GM23248 (cell line): ENCODE data around the gene OGFOD1. TPM values are rescaled to one million over a fixed set of nuclear protein-coding genes. Genes with fewer than 3 reads are reported as not detected.

Experiments used
- DNase-seq: peaks from one replicate; pipeline ENCODE4 v3.0.0-alpha.2; 2015
- H2AFZ ChIP-seq: fragments of 200-600 bp; sonication (generic); 2 replicates; pipeline ENCODE4 v1.6.1; 2016; ENCODE audit warnings: antibody characterized with exemption
- H3F3A ChIP-seq: fragments of 200-600 bp; sonication (generic); 2 replicates; pipeline ENCODE4 v1.6.1; 2016; ENCODE audit warnings: mild to moderate bottlenecking, antibody characterized with exemption, mixed run types; ENCODE audit not compliant: insufficient read depth
- H3K27ac ChIP-seq: fragments of 200-600 bp; sonication (generic); 2 replicates; pipeline ENCODE4 v1.5.1; 2016; ENCODE audit warnings: mild to moderate bottlenecking
- H3K27me3 ChIP-seq: fragments of 200-600 bp; sonication (generic); replicated peaks from 2 replicates; pipeline ENCODE4 v1.6.1; 2016; ENCODE audit warnings: mild to moderate bottlenecking; ENCODE audit not compliant: insufficient read depth
- H3K36me3 ChIP-seq: fragments of 200-600 bp; sonication (generic); 2 replicates; pipeline ENCODE4 v1.6.1; 2016; ENCODE audit warnings: low read depth, mild to moderate bottlenecking
- H3K4me1 ChIP-seq: fragments of 200-600 bp; sonication (generic); 2 replicates; pipeline ENCODE4 v1.6.1; 2016; ENCODE audit warnings: mild to moderate bottlenecking; ENCODE audit not compliant: insufficient read depth
- H3K4me2 ChIP-seq: fragments of 200-600 bp; sonication (generic); one replicate; pipeline ENCODE4 v1.6.1; 2016; ENCODE audit warnings: mild to moderate bottlenecking; ENCODE audit not compliant: unreplicated experiment
- H3K4me3 ChIP-seq: fragments of 200-600 bp; sonication (generic); 2 replicates; pipeline ENCODE4 v1.5.1; 2016; ENCODE audit warnings: mild to moderate bottlenecking
- H3K79me2 ChIP-seq: fragments of 200-600 bp; sonication (generic); 2 replicates; pipeline ENCODE4 v1.6.1; 2016; ENCODE audit warnings: mild to moderate bottlenecking; ENCODE audit not compliant: insufficient read depth
- H3K9ac ChIP-seq: fragments of 200-600 bp; sonication (generic); 2 replicates; pipeline ENCODE4 v1.6.1; 2016; ENCODE audit warnings: mild to moderate bottlenecking
- H3K9me2 ChIP-seq: fragments of 200-600 bp; sonication (generic); 2 replicates; pipeline ENCODE4 v1.6.1; 2016; ENCODE audit warnings: mixed run types, mild to moderate bottlenecking, moderate library complexity; ENCODE audit not compliant: insufficient read depth
- H3K9me3 ChIP-seq: fragments of 200-600 bp; sonication (generic); one replicate; pipeline ENCODE4 v1.6.1; 2017; ENCODE audit warnings: low read depth
- H4K20me1 ChIP-seq: fragments of 200-600 bp; sonication (generic); 2 replicates; pipeline ENCODE4 v1.6.0; 2016; ENCODE audit not compliant: insufficient read depth
- EZH2 ChIP-seq: fragments of 200-600 bp; sonication (generic); IDR thresholded peaks from 2 replicates; pipeline ENCODE4 v1.6.1; 2018; ENCODE audit warnings: antibody characterized with exemption, mild to moderate bottlenecking; ENCODE audit not compliant: insufficient read depth, poor library complexity, severe bottlenecking
- EZH2phosphoT487 ChIP-seq: fragments of 200-600 bp; sonication (generic); IDR thresholded peaks from 2 replicates; pipeline ENCODE4 v1.6.1; 2018; ENCODE audit warnings: antibody characterized with exemption, moderate library complexity, mild to moderate bottlenecking, low read depth; ENCODE audit not compliant: insufficient read depth
- WGBS, 2 experiments: methylation state at CpG; one replicate each; pipeline ENCODE4 v1.1.6; 2015 to 2017; ENCODE audit warnings: low lambda C conversion rate in 2 of 2, low coverage in 1 of 2; ENCODE audit errors: missing lambda C conversion rate in 2 of 2; 5-methylcytosine and 5-hydroxymethylcytosine counted together
- in situ Hi-C: fragments of 300-500 bp; cut with MboI; formaldehyde crosslinking; loops from 2 replicates; pipeline ENCODE4 v1.15.0; 2020
- polyA plus RNA-seq: library from polyadenylated mRNA; unstranded; fragments of >200 nt; fragmentation: Nextera tagmentation; extraction: Ambion mirVana; gene quantifications from 2 replicates; pipeline ENCODE4 v1.2.1, GENCODE V29; 2016
- total RNA-seq: library from RNA; depleted of rRNA; stranded (reverse); fragments of >200 nt; shearing (Covaris generic); gene quantifications from 2 replicates; pipeline ENCODE4 v1.2.3, GENCODE V29; 2014; rRNA removed

OGFOD1 gene
- total and polyA plus RNA-seq, 2 experiments from 2014 or later: 59.1 to 101 TPM

DNA sequence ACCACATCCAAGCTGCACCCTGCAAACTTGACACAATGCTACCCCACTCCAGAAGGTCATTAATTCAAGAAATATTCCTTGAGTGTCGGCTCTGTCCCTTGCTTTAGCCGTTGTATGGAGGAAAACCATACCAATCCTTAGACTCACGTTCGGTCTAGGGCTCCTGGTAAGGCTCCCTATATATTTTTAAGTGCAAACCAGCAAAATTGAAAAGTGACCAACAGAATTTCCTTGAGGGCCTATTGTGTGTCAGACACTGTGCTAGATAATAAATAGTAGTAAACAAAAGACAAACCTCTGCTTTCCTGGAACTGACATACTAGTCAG, 68.9 kb downstream of the OGFOD1 start:
- DNase-seq: no peak
- H4K20me1 ChIP-seq: no peaks in the 10 kb centered on the region
- peak overlapping the region; percentile 85 for H3K4me3 ChIP-seq
- WGBS, 2 experiments: 19 to 26% methylated on average over 4 of the region's 4 CpGs
- TF ChIP-seq EZH2: no peak
- TF ChIP-seq EZH2phosphoT487: no peak
- H3K4me2 ChIP-seq: peak overlapping the region; percentile 87
- H3F3A ChIP-seq: no peaks in the 10 kb centered on the region
- peak overlapping the region; percentile 80 for H3K9ac ChIP-seq
- in situ Hi-C loops: no loop called here
- peak overlapping the region; percentile 94 for H2AFZ ChIP-seq
- H3K79me2 ChIP-seq: peaks cover 45% of the 10 kb centered on the region
- H3K4me1 ChIP-seq: peaks cover 24% of the 10 kb centered on the region
- peak overlapping the region; percentile 40 for H3K27ac ChIP-seq
- H3K9me3 ChIP-seq: no peaks in the 10 kb centered on the region
- H3K9me2 ChIP-seq: no peaks in the 10 kb centered on the region
- H3K27me3 ChIP-seq: no peaks in the 10 kb centered on the region
- no peaks in the 10 kb centered on the region for H3K36me3 ChIP-seq

DNA sequence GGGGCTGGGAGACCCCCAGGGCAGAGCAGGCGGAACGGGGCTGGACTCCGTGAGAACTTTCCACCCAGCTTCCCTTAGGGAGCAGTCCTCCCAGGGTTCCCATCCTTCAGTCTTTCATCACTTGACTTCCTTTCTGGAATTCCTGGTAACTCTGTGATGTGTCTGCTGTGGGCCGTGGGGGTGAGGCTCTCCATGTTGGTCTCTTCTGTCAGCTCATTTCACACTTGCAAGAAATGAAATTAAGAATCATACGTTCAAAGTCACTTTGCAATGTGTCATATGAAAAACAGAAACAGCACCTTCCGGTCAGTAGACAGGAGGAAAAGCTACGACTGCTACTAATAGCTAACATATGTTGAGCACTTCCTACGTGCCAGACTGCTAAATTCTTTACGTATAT, 73.9 kb downstream of the OGFOD1 start:
- H4K20me1 ChIP-seq: no peaks in the 10 kb centered on the region
- H3K27me3 ChIP-seq: no peaks in the 10 kb centered on the region
- peak overlapping the region; percentile 66 for H3K27ac ChIP-seq
- H3F3A ChIP-seq: no peaks in the 10 kb centered on the region
- H3K36me3 ChIP-seq: no peaks in the 10 kb centered on the region
- H3K4me1 ChIP-seq: peaks cover 15% of the 10 kb centered on the region
- 26 to 27% methylated on average over 9 of the region's 9 CpGs for WGBS, 2 experiments
- peak overlapping the region; percentile 63 for H3K4me2 ChIP-seq
- H3K9me2 ChIP-seq: no peaks in the 10 kb centered on the region
- TF ChIP-seq EZH2: no peak
- no peak for TF ChIP-seq EZH2phosphoT487
- H3K9ac ChIP-seq: peak overlapping the region; percentile 16; the same call in 1 of the 2 replicates
- no peaks in the 10 kb centered on the region for H3K9me3 ChIP-seq
- in situ Hi-C loops: no loop called here
- H3K4me3 ChIP-seq: peak overlapping the region; percentile 31
- H3K79me2 ChIP-seq: no peaks in the 10 kb centered on the region
- peak overlapping the region; percentile 86 for H2AFZ ChIP-seq
- DNase-seq: peak; percentile 79

Other genes with a start within 250 kb of the OGFOD1 start
- 205 and 212 TPM in 2 replicates for gene AMFR, start 26.0 kb upstream of the OGFOD1 start, total RNA-seq
- gene AMFR, start 26.0 kb upstream of the OGFOD1 start, polyA plus RNA-seq: 26.6 and 27.3 TPM in 2 replicates
- 57.0 and 76.8 TPM in 2 replicates for gene NUDT21, start 222 bp upstream of the OGFOD1 start, total RNA-seq
- 47.8 and 49.6 TPM in 2 replicates for gene NUDT21, start 222 bp upstream of the OGFOD1 start, polyA plus RNA-seq
- 45.4 and 72.3 TPM in 2 replicates for gene BBS2, start 68.5 kb downstream of the OGFOD1 start, total RNA-seq
- 66.2 and 73.1 TPM in 2 replicates for gene BBS2, start 68.5 kb downstream of the OGFOD1 start, polyA plus RNA-seq
- gene MT4, start 113.5 kb downstream of the OGFOD1 start, total RNA-seq: not detected in 2 replicates
- gene MT4, start 113.5 kb downstream of the OGFOD1 start, polyA plus RNA-seq: not detected in 2 replicates
- gene MT3, start 138.0 kb downstream of the OGFOD1 start, total RNA-seq: not detected in 2 replicates
- gene MT3, start 138.0 kb downstream of the OGFOD1 start, polyA plus RNA-seq: not detected in 2 replicates
- gene MT2A, start 157.0 kb downstream of the OGFOD1 start, total RNA-seq: 109 and 211 TPM in 2 replicates
- gene MT2A, start 157.0 kb downstream of the OGFOD1 start, polyA plus RNA-seq: 3,414 and 3,441 TPM in 2 replicates
- 178 TPM in 2 replicates for gene MT1E, start 174.2 kb downstream of the OGFOD1 start, total RNA-seq
- 329 and 352 TPM in 2 replicates for gene MT1E, start 174.2 kb downstream of the OGFOD1 start, polyA plus RNA-seq
- gene MT1M, start 181.1 kb downstream of the OGFOD1 start, total RNA-seq: 3.8 and 8.2 TPM in 2 replicates
- gene MT1M, start 181.1 kb downstream of the OGFOD1 start, polyA plus RNA-seq: 15.2 and 20.1 TPM in 2 replicates
- not detected in 2 replicates for gene MT1A, start 187.1 kb downstream of the OGFOD1 start, total RNA-seq
- gene MT1A, start 187.1 kb downstream of the OGFOD1 start, polyA plus RNA-seq: 2.3 and 3.3 TPM in 2 replicates
- gene MT1B, start 200.3 kb downstream of the OGFOD1 start, total RNA-seq: not detected in 2 replicates
- gene MT1B, start 200.3 kb downstream of the OGFOD1 start, polyA plus RNA-seq: not detected in 2 replicates
- gene MT1F, start 206.4 kb downstream of the OGFOD1 start, total RNA-seq: 1.1 TPM in 1 of 2 replicates, not detected in the other
- 4.5 and 5.4 TPM in 2 replicates for gene MT1F, start 206.4 kb downstream of the OGFOD1 start, polyA plus RNA-seq
- gene MT1G, start 216.5 kb downstream of the OGFOD1 start, total RNA-seq: not detected in 2 replicates
- 3.3 and 4.4 TPM in 2 replicates for gene MT1G, start 216.5 kb downstream of the OGFOD1 start, polyA plus RNA-seq
- gene MT1H, start 218.3 kb downstream of the OGFOD1 start, total RNA-seq: not detected in 2 replicates
- gene MT1H, start 218.3 kb downstream of the OGFOD1 start, polyA plus RNA-seq: not detected in 2 replicates
- 26.2 and 113 TPM in 2 replicates for gene MT1X, start 230.9 kb downstream of the OGFOD1 start, total RNA-seq
- gene MT1X, start 230.9 kb downstream of the OGFOD1 start, polyA plus RNA-seq: 126 and 146 TPM in 2 replicates